Stimulated activated effector memory CD8-positive, alpha-beta T cell treated with anti-CD3 and anti-CD28 coated beads, Interleukin-12 subunit alpha, Interleukin-12 subunit beta, amount 100 ng/mL, for 72 hours (primary cell): ENCODE results near the gene CFD.
"Not testable (repeated sequence)": the region's sequence is repeated elsewhere in the genome, so short reads cannot be mapped to it uniquely, and the experiment has no call there.

Experiments used
- ATAC-seq: fragments of 150-1000 bp; cut with Tn5 transposase; 2 replicates; pipeline ENCODE4 v1.10.0; 2021
- DNase-seq, 2 donors: peaks; one replicate each; pipeline ENCODE4 v3.0.0; 2021 to 2022; ENCODE audit warnings: low spot score in 2 of 2
- H3K27ac Mint-ChIP-seq: one replicate; pipeline ENCODE4 v1.8.0; 2022; ENCODE audit warnings: mild to moderate bottlenecking, mixed read lengths
- H3K36me3 Mint-ChIP-seq: one replicate; pipeline ENCODE4 v1.8.0; 2022; ENCODE audit warnings: mild to moderate bottlenecking, mixed read lengths
- H3K4me1 Mint-ChIP-seq: one replicate; pipeline ENCODE4 v1.8.0; 2022; ENCODE audit warnings: mixed read lengths
- H3K4me3 Mint-ChIP-seq: one replicate; pipeline ENCODE4 v1.8.0; 2022; ENCODE audit warnings: mild to moderate bottlenecking, mixed read lengths
- H3K9me3 Mint-ChIP-seq: one replicate; pipeline ENCODE4 v1.8.0; 2022; ENCODE audit warnings: mixed read lengths

The CFD gene

GRCh38 chr19:821231-821824, 38.1 kb upstream of the CFD start:
- no peak for DNase-seq
- Mint-ChIP-seq H3K4me1 (peaks cover 4% of the 10 kb centered on the region), H3K36me3 (peaks cover 9% of the 10 kb centered on the region), H3K9me3 (no peaks in the 10 kb centered on the region), H3K4me3 (no peak overlapping the region), H3K27ac (no peak overlapping the region)
- no peak for ATAC-seq

- Mint-ChIP-seq H3K36me3 (peaks cover 3% of the 10 kb centered on the region), H3K4me1 (no peaks in the 10 kb centered on the region), H3K9me3 (no peaks in the 10 kb centered on the region), H3K27ac (no peak within 1 kb of the TSS), H3K4me3 (no peak within 1 kb of the TSS)
- no peak for ATAC-seq
- no peak for DNase-seq
Measured at GRCh38 chr19:821825-822503, 37.5 kb upstream of the CFD start, which contains the start of gene PLPPR3. PLPPR3 (minus strand) TSS chr19:821955; CDS start chr19:821559, 396 bp downstream.

DNA sequence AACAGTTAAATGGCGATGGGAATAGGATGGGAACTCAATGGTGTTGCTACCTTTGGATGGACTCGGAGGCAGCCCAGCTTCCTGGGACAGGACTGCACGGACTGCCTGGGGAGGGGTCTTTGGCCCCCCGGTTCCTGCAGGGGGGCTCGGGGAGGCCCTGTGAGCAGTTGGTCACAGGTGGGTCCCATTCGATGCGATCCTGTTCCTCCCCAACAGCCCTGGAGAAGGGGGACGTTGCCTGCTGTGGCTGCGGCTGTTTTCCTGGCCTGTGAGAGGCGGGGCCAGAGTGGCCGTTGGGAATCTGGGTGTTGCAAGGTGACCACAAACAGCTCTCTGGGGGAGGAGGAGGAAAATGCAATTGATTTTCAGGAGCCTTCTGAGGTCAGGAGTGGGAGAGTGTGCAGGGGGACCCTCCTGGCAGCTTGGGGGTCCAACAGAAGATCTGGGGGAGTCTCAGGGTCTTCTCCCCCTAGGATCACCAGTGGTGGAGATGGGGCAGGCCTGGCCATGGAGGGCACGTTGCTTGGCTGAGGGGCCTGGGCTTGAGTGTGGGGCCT, 35.8 kb upstream of the CFD start:
- H3K27ac Mint-ChIP-seq: no peak overlapping the region
- DNase-seq (no peak), ATAC-seq (no peak)

GRCh38 chr19:824885-825284, 34.6 kb upstream of the CFD start:
- no peak overlapping the region for H3K27ac Mint-ChIP-seq
- no peak for ATAC-seq
- no peaks in the 10 kb centered on the region for H3K9me3 Mint-ChIP-seq
- no peaks in the 10 kb centered on the region for H3K4me1 Mint-ChIP-seq
- no peaks in the 10 kb centered on the region for H3K36me3 Mint-ChIP-seq
- no peak for DNase-seq
- H3K4me3 Mint-ChIP-seq: no peak overlapping the region

More for the DNA sequence above, 35.8 kb upstream of the CFD start:
- no peaks in the 10 kb centered on the region for H3K36me3 Mint-ChIP-seq
- no peak overlapping the region for H3K4me3 Mint-ChIP-seq
- no peaks in the 10 kb centered on the region for H3K4me1 Mint-ChIP-seq
- no peaks in the 10 kb centered on the region for H3K9me3 Mint-ChIP-seq

- DNase-seq (no peak), ATAC-seq (no peak)
- Mint-ChIP-seq H3K4me1 (no peaks in the 10 kb centered on the region), H3K36me3 (no peaks in the 10 kb centered on the region), H3K27ac (no peak overlapping the region), H3K4me3 (no peak overlapping the region), H3K9me3 (no peaks in the 10 kb centered on the region)
Measured at GRCh38 chr19:825897-826644, 33.4 kb upstream of the CFD start.

DNA sequence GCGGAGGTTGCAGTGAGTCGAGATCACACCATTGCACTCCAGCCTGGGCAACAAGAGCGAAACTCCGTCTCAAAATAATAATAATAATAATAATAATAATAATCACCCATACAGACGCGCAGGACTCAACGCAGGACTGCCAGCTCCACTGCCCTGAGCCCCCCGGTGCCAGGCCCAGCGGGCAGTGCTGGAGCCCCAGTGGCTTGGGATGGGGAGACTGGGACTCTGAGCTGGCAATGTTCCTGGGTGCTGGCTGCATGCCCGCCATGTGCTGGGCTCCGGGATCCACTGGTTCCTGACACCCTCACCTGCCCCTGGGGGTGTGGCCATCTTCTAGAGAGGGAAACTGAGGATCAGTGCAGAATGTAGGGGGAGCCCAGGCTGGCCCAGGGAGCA, 32.2 kb upstream of the CFD start:
- H3K4me1 Mint-ChIP-seq: no peaks in the 10 kb centered on the region
- H3K27ac Mint-ChIP-seq: no peak overlapping the region
- H3K36me3 Mint-ChIP-seq: no peaks in the 10 kb centered on the region
- no peak overlapping the region for H3K4me3 Mint-ChIP-seq
- DNase-seq (no peak), ATAC-seq (no peak)
- no peaks in the 10 kb centered on the region for H3K9me3 Mint-ChIP-seq

DNA sequence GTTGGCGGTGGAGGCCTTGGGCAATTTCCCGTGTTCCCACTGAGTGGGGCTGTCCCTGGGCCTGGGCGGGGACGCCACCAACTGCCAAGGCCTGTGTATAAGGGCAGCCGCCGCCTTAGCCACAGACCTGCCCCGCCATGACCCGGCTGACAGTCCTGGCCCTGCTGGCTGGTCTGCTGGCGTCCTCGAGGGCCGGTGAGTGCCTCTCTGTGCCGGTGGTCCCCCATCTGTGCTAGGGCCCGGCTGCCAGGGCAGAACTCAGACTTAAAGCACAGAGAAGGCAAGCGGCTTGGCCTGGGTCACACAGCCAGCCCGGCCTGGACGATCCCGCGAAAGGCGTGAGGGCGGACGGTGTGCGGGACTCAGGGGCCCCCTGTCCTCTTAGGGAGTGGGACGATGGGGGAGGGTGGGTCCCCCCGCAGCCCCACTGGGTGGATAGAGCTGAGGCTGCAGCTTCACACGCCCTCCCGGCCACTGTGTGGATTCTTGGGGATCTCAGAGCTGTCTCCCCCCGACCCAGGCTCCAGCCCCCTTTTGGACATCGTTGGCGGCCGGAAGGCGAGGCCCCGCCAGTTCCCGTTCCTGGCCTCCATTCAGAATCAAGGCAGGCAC, 31.6 kb upstream of the CFD start, which contains the start of gene AZU1:
AZU1 (plus strand) TSS at position 128 of the 612 bp plus-strand sequence; CDS start at position 138, 10 bp downstream.
- no peak within 1 kb of the TSS for H3K27ac Mint-ChIP-seq
- no peak for DNase-seq
- no peaks in the 10 kb centered on the region for H3K9me3 Mint-ChIP-seq
- no peaks in the 10 kb centered on the region for H3K36me3 Mint-ChIP-seq
- H3K4me3 Mint-ChIP-seq: no peak within 1 kb of the TSS
- ATAC-seq: no peak
- H3K4me1 Mint-ChIP-seq: no peaks in the 10 kb centered on the region

GRCh38 chr19:829129-829758, 30.2 kb upstream of the CFD start:
- DNase-seq (no peak), ATAC-seq (no peak)
- no peaks in the 10 kb centered on the region for H3K4me1 Mint-ChIP-seq
- H3K9me3 Mint-ChIP-seq: no peaks in the 10 kb centered on the region
- H3K27ac Mint-ChIP-seq: no peak overlapping the region
- H3K36me3 Mint-ChIP-seq: no peaks in the 10 kb centered on the region
- H3K4me3 Mint-ChIP-seq: no peak overlapping the region

- ATAC-seq: peak; percentile 19
- H3K27ac Mint-ChIP-seq: no peak overlapping the region
Measured at GRCh38 chr19:831407-832369, 27.8 kb upstream of the CFD start.

GRCh38 chr19:834216-834615, 25.2 kb upstream of the CFD start:
- H3K36me3 Mint-ChIP-seq: peaks cover 4% of the 10 kb centered on the region
- H3K4me3 Mint-ChIP-seq: no peak overlapping the region
- H3K9me3 Mint-ChIP-seq: no peaks in the 10 kb centered on the region
- ATAC-seq: no peak
- H3K27ac Mint-ChIP-seq: no peak overlapping the region
- no peak for DNase-seq
- H3K4me1 Mint-ChIP-seq: no peaks in the 10 kb centered on the region

More at GRCh38 chr19:831407-832369, 27.8 kb upstream of the CFD start:
- no peak overlapping the region for H3K4me3 Mint-ChIP-seq
- no peaks in the 10 kb centered on the region for H3K9me3 Mint-ChIP-seq
- no peaks in the 10 kb centered on the region for H3K4me1 Mint-ChIP-seq
- no peak for DNase-seq
- H3K36me3 Mint-ChIP-seq: no peaks in the 10 kb centered on the region

DNA sequence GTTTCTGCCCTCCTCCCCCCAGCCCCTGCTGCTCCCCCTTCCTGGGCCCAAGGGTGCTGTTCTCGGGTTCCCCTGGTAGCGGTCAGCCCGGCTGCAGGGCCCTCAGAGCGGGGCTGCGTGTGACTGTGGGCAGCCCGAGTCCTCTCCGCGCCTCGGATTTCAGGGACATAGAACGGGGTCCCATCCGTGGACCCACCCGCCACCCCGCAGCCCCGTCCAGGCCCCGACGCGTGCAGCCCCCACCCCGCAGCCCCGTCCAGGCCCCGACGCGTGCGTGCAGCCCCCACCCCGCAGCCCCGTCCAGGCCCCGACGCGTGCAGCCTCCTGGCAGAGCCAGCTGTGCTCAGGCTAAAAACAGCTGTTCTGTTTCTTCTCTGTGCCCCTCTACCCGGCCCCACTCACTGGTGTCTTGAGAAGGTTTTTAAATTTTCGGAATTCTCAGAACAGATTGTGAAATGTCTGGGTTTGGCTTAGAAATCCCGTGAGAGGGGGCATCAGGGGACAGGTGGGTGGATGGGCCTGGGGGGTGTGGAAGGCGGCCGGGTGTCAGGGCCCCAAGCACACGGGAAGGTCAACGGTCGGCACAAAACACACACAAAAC, 24.2 kb upstream of the CFD start:
- Mint-ChIP-seq H3K4me3 (no peak overlapping the region), H3K36me3 (peaks cover 6% of the 10 kb centered on the region), H3K9me3 (no peaks in the 10 kb centered on the region), H3K27ac (no peak overlapping the region), H3K4me1 (no peaks in the 10 kb centered on the region)
- ATAC-seq: no peak
- no peak for DNase-seq

DNA sequence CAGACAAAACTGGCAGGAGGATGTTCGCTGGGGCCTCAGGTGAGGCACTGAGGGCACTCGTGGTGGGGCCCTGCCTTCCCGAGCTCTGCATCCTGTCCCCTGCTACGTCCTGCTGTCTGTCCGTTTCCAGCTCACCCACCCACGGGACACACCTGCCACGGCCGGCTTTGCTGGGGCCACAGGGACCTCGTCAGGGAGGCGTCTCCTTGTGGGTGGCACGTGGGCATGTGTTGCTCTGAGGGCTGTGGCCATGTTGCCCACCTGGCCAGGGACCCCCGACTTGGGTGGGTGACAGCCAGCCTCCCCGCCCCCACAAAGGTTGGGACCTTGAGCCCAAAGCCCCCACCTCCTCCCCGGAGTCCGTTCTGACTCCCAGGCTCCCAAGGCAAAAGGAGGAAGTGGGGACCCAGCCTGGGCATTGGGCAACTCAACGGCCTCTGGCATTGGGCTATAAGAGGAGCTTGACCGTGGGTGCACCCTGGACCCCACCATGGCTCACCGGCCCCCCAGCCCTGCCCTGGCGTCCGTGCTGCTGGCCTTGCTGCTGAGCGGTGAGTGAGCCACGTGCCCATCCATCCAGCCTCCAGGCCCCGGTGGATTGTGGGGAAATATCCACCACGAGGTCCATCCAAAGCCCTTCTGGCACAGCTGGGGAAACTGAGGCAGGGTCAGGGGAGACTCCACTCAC, 18.8 kb upstream of the CFD start, which contains the start of gene PRTN3:
PRTN3 (plus strand) TSS at position 481 of the 688 bp plus-strand sequence; CDS start at position 491, 10 bp downstream.
- H3K36me3 Mint-ChIP-seq: peaks cover 12% of the 10 kb centered on the region
- H3K4me1 Mint-ChIP-seq: peaks cover 12% of the 10 kb centered on the region
- ATAC-seq (no peak), DNase-seq (no peak)
- H3K4me3 Mint-ChIP-seq: no peak within 1 kb of the TSS
- no peak within 1 kb of the TSS for H3K27ac Mint-ChIP-seq
- H3K9me3 Mint-ChIP-seq: peaks cover 3% of the 10 kb centered on the region

GRCh38 chr19:842802-843179, 16.7 kb upstream of the CFD start:
- not testable (repeated sequence) for H3K27ac Mint-ChIP-seq, H3K9me3 Mint-ChIP-seq, H3K4me3 Mint-ChIP-seq, ATAC-seq, DNase-seq
- Mint-ChIP-seq H3K36me3 (peaks cover 12% of the 10 kb centered on the region), H3K4me1 (peaks cover 12% of the 10 kb centered on the region)
